H1 (cell line): ENCODE measurements around the gene SLC22A14. TPM values are rescaled to one million over a fixed set of nuclear protein-coding genes. Genes with fewer than 3 reads are reported as not detected.

Experiments used
- CTCF ChIA-PET: fragments of 300-600 bp; sonication (Branson Sonifier 250); formaldehyde crosslinking; loops from one replicate; lab custom pipeline; 2021; ENCODE audit not compliant: partially characterized antibody; lab: Charles Lee
- POLR2A ChIA-PET: fragments of 300-600 bp; sonication (Branson Sonifier 250); formaldehyde crosslinking; loops from one replicate; lab custom pipeline; 2021; ENCODE audit warnings: inconsistent platforms; ENCODE audit not compliant: partially characterized antibody; lab: Charles Lee
- DNase-seq, 2 experiments: peaks; one replicate each; pipeline versions ENCODE4 v3.0.0 to v3.0.0-alpha.2; 2010 to 2022; ENCODE audit warnings: low spot score in 2 of 2, low read depth in 1 of 2, mixed read lengths in 1 of 2
- FAIRE-seq: peaks from 2 replicates; lab custom pipeline; 2011; peaks lifted over from hg19 to GRCh38; lab: Jason Lieb, UNC
- H2AFZ ChIP-seq: 2 replicates; pipeline ENCODE4 v1.8.1; 2012; ENCODE audit warnings: low read length, inconsistent platforms
- H2AK5ac ChIP-seq: 2 replicates; pipeline ENCODE4 v1.6.1; 2013; ENCODE audit warnings: low read depth, low read length
- H2BK120ac ChIP-seq: replicated peaks from 2 replicates; pipeline ENCODE3; 2013; ENCODE audit warnings: low read depth, low read length, inconsistent platforms
- H2BK12ac ChIP-seq: 2 replicates; pipeline ENCODE4 v1.6.1; 2013; ENCODE audit warnings: low read depth, low read length
- H2BK15ac ChIP-seq: 2 replicates; pipeline ENCODE4 v1.6.1; 2013; ENCODE audit warnings: low read length
- H2BK20ac ChIP-seq: 2 replicates; pipeline ENCODE4 v1.6.1; 2013; ENCODE audit warnings: low read length
- H2BK5ac ChIP-seq: 2 replicates; pipeline ENCODE4 v1.6.1; 2013; ENCODE audit warnings: low read depth, low read length
- H3K14ac ChIP-seq: 2 replicates; pipeline ENCODE4 v1.6.1; 2013; ENCODE audit warnings: inconsistent platforms; ENCODE audit not compliant: insufficient read length
- H3K18ac ChIP-seq: 2 replicates; pipeline ENCODE4 v1.6.1; 2013; ENCODE audit warnings: low read length; ENCODE audit errors: extremely low read depth
- H3K23ac ChIP-seq: 2 replicates; pipeline ENCODE4 v1.6.1; 2013; ENCODE audit warnings: inconsistent platforms; ENCODE audit not compliant: insufficient read length
- H3K23me2 ChIP-seq: 2 replicates; pipeline ENCODE4 v1.6.1; 2013; ENCODE audit warnings: low read depth, low read length
- H3K27ac ChIP-seq: 2 replicates; pipeline ENCODE4 v1.6.1; 2011; ENCODE audit warnings: low read depth, low read length, inconsistent platforms
- H3K27me3 ChIP-seq, 4 experiments: replicated peaks in 1 of 4; 1 replicate in 1 of 4; 2 replicates in 3 of 4; pipeline versions ENCODE4 v1.6.1 to v1.8.1; 2011 to 2013; ENCODE audit warnings: low read length in 3 of 4, mild to moderate bottlenecking in 3 of 4, inconsistent platforms in 2 of 4, mixed read lengths in 2 of 4, moderate library complexity in 1 of 4; ENCODE audit not compliant: control insufficient read depth in 3 of 4, insufficient read depth in 3 of 4; ENCODE audit errors: extremely low read depth in 1 of 4
- H3K36me3 ChIP-seq, 4 experiments: 2 replicates each; pipeline versions ENCODE4 v1.6.1 to v1.8.1; 2011 to 2013; ENCODE audit warnings: mild to moderate bottlenecking in 4 of 4, low read length in 3 of 4, moderate library complexity in 2 of 4, control low read depth in 1 of 4, inconsistent platforms in 1 of 4; ENCODE audit not compliant: insufficient read depth in 4 of 4, control insufficient read depth in 2 of 4
- H3K4ac ChIP-seq: replicated peaks from 2 replicates; pipeline ENCODE3; 2013; ENCODE audit warnings: low read length, low read depth, mixed read lengths, inconsistent platforms; ENCODE audit not compliant: insufficient read length
- H3K4me1 ChIP-seq, 4 experiments: replicated peaks in 1 of 4; 1 replicate in 1 of 4; 2 replicates in 3 of 4; pipeline versions ENCODE4 v1.6.1 to v1.8.1; 2011 to 2013; ENCODE audit warnings: low read length in 3 of 4, inconsistent platforms in 2 of 4, mixed read lengths in 1 of 4; ENCODE audit not compliant: insufficient read depth in 4 of 4, control insufficient read depth in 3 of 4
- H3K4me2 ChIP-seq, 2 experiments: 2 replicates each; pipeline versions ENCODE4 v1.6.1 to v1.8.1; 2011 to 2013; ENCODE audit warnings: low read depth in 2 of 2, low read length in 2 of 2, control low read depth in 1 of 2, inconsistent platforms in 1 of 2, mild to moderate bottlenecking in 1 of 2; ENCODE audit not compliant: insufficient read depth in 1 of 2
- H3K4me3 ChIP-seq, 4 experiments: fragments of 200-600, 300-600 bp in 1 of 4; sonication (generic), shearing (Covaris generic), sonication (Bioruptor Twin) in 1 of 4; 2 replicates each; pipeline versions ENCODE4 v1.5.1 to v1.8.1; 2011 to 2016; ENCODE audit warnings: low read length in 4 of 4, low read depth in 3 of 4, control low read depth in 2 of 4, inconsistent platforms in 2 of 4, mild to moderate bottlenecking in 2 of 4, mixed read lengths in 1 of 4, moderate library complexity in 1 of 4; ENCODE audit not compliant: insufficient read depth in 2 of 4; ENCODE audit errors: extremely low read depth in 1 of 4
- H3K56ac ChIP-seq: replicated peaks from 2 replicates; pipeline ENCODE3; 2013; ENCODE audit warnings: low read depth, mild to moderate bottlenecking, mixed read lengths, low read length, inconsistent platforms; ENCODE audit not compliant: insufficient read length
- H3K79me1 ChIP-seq: 2 replicates; pipeline ENCODE4 v1.6.1; 2013; ENCODE audit warnings: low read depth, low read length, control low read depth
- H3K79me2 ChIP-seq, 2 experiments: 2 replicates each; pipeline versions ENCODE4 v1.6.1 to v1.8.1; 2012 to 2013; ENCODE audit warnings: low read length in 2 of 2, mild to moderate bottlenecking in 2 of 2, inconsistent platforms in 1 of 2; ENCODE audit not compliant: insufficient read depth in 2 of 2, control insufficient read depth in 1 of 2
- H3K9ac ChIP-seq, 4 experiments: replicated peaks in 1 of 4; 1 replicate in 1 of 4; 2 replicates in 3 of 4; pipeline versions ENCODE4 v1.6.1 to v1.8.1; 2011 to 2013; ENCODE audit warnings: low read depth in 3 of 4, low read length in 3 of 4, control low read depth in 2 of 4, mild to moderate bottlenecking in 2 of 4, moderate library complexity in 2 of 4, inconsistent platforms in 1 of 4; ENCODE audit errors: extremely low read depth in 1 of 4
- H3K9me3 ChIP-seq, 2 experiments: 2 replicates each; pipeline versions ENCODE4 v1.6.1 to v1.8.1; 2012 to 2013; ENCODE audit warnings: mild to moderate bottlenecking in 2 of 2, moderate library complexity in 2 of 2, control low read depth in 1 of 2, inconsistent platforms in 1 of 2, low read depth in 1 of 2, low read length in 1 of 2, mixed read lengths in 1 of 2; ENCODE audit not compliant: insufficient read depth in 2 of 2
- H4K20me1 ChIP-seq, 2 experiments: replicated peaks in 1 of 2; 2 replicates each; pipeline versions ENCODE3 to v1.8.1; 2011 to 2013; ENCODE audit warnings: inconsistent platforms in 2 of 2, low read length in 2 of 2, mild to moderate bottlenecking in 1 of 2; ENCODE audit not compliant: insufficient read depth in 2 of 2, control insufficient read depth in 1 of 2
- H4K5ac ChIP-seq: 2 replicates; pipeline ENCODE4 v1.6.1; 2013; ENCODE audit warnings: low read length, low read depth, mixed read lengths, inconsistent platforms; ENCODE audit not compliant: insufficient read length
- H4K8ac ChIP-seq: 2 replicates; pipeline ENCODE4 v1.8.0; 2013; ENCODE audit warnings: mild to moderate bottlenecking, moderate library complexity, low read length, inconsistent platforms; ENCODE audit not compliant: insufficient read depth; ENCODE audit errors: extremely low read depth
- H4K91ac ChIP-seq: replicated peaks from 2 replicates; pipeline ENCODE3; 2013; ENCODE audit warnings: low read length, mixed read lengths, inconsistent platforms; ENCODE audit not compliant: insufficient read length
- ATF2 ChIP-seq: IDR thresholded peaks from 2 replicates; pipeline ENCODE4 v1.6.1; 2012; ENCODE audit warnings: low read length, inconsistent platforms
- BACH1 ChIP-seq: IDR thresholded peaks from 2 replicates; pipeline ENCODE4 v1.6.1; 2012; ENCODE audit warnings: low read length, improper control_type of control experiment
- BCL11A ChIP-seq, 2 experiments: IDR thresholded peaks; one replicate each; pipeline ENCODE4 v1.6.1; 2011; ENCODE audit warnings: low read depth in 2 of 2, low read length in 2 of 2, mild to moderate bottlenecking in 2 of 2
- CHD2 ChIP-seq: IDR thresholded peaks from 2 replicates; pipeline ENCODE4 v1.6.1; 2012; ENCODE audit warnings: low read length, improper control_type of control experiment
- CREB1 ChIP-seq: IDR thresholded peaks from 2 replicates; pipeline ENCODE4 v1.6.1; 2012; ENCODE audit warnings: inconsistent platforms
- EGR1 ChIP-seq: IDR thresholded peaks from 2 replicates; pipeline ENCODE4 v1.6.1; 2011; ENCODE audit warnings: low read depth, low read length, borderline replicate concordance
- NRF1 ChIP-seq: IDR thresholded peaks from 2 replicates; pipeline ENCODE4 v1.6.1; 2011; ENCODE audit warnings: mild to moderate bottlenecking, low read depth, low read length, improper control_type of control experiment
- PHF8 ChIP-seq: fragments of 200-600 bp; sonication (generic); conservative IDR thresholded peaks from 2 replicates; pipeline ENCODE4 v1.7.1; 2012; ENCODE audit warnings: low read depth, mild to moderate bottlenecking, inconsistent platforms, low read length, moderate library complexity
- SP2 ChIP-seq: IDR thresholded peaks from 2 replicates; pipeline ENCODE4 v1.6.1; 2012; ENCODE audit warnings: mild to moderate bottlenecking, low read length, inconsistent platforms
- SUZ12 ChIP-seq: fragments of 200-600 bp; sonication (generic); IDR thresholded peaks from 2 replicates; pipeline ENCODE4 v1.6.1; 2012; ENCODE audit warnings: mild to moderate bottlenecking, inconsistent platforms, low read length, moderate library complexity, mixed read lengths
- TAF7 ChIP-seq: optimal IDR thresholded peaks from 2 replicates; pipeline ENCODE3; 2011; ENCODE audit warnings: low read depth, mild to moderate bottlenecking, inconsistent platforms, low read length, moderate library complexity, borderline replicate concordance
- YY1 ChIP-seq: IDR thresholded peaks from 2 replicates; pipeline ENCODE4 v1.6.1; 2011; ENCODE audit warnings: low read depth, mild to moderate bottlenecking, low read length
- ZNF274 ChIP-seq: IDR thresholded peaks from 2 replicates; pipeline ENCODE4 v1.7.0; 2012; ENCODE audit warnings: low read length, borderline replicate concordance; ENCODE audit errors: extremely low read depth
- WGBS, 2 experiments: shearing (Covaris generic) in 1 of 2; methylation state at CpG; one replicate each; pipeline versions ENCODE4 v1.1.6 to v1.1.7; 2013 to 2015; ENCODE audit warnings: low lambda C conversion rate in 2 of 2, mixed read lengths in 2 of 2, inconsistent platforms in 1 of 2, low coverage in 1 of 2, missing lambda C conversion rate in 1 of 2; ENCODE audit not compliant: insufficient replicate concordance in 2 of 2, insufficient coverage in 1 of 2, insufficient read length in 1 of 2; ENCODE audit errors: extremely low coverage in 1 of 2, missing lambda C conversion rate in 1 of 2; 5-methylcytosine and 5-hydroxymethylcytosine counted together
- polyA plus RNA-seq, 7 experiments: library from polyadenylated mRNA; depleted of rRNA in 3 of 7; stranded (reverse) in 5 of 7; unstranded in 2 of 7; fragments of >200 nt in 5 of 7; fragments of 200-250 nt in 2 of 7; gene quantifications; 1 replicate in 5 of 7; 2 replicates in 1 of 7; 4 replicates in 1 of 7; pipeline versions ENCODE4 v1.2.1 to v1.2.3, GENCODE V29; 2011 to 2013; ENCODE audit warnings: missing spikeins in 2 of 7, mixed read lengths in 2 of 7
- total RNA-seq: library from RNA; stranded (reverse); fragmentation: NEBNext Ultra II Directional; extraction: Animal tissue kit (Norgen Biotek cat#: 25700); gene quantifications from 2 replicates; pipeline ENCODE4 v1.2.1, GENCODE V29; 2021

The SLC22A14 gene
- total and polyA plus RNA-seq, 2 of the 8 experiments (the other 6 are each of a cell fraction or from before 2014, with no cell fraction given): 0.03 TPM; not detected in 1

GRCh38 chr3:38264353-38264771, 17.7 kb upstream of the SLC22A14 start:
- H3K56ac ChIP-seq: no peak overlapping the region
- DNase-seq (no peak), FAIRE-seq (no peak)
- no peak overlapping the region for H4K91ac ChIP-seq
- H2BK5ac ChIP-seq: 0 out of 2 replicates have a peak overlapping the region, but pooled peaks have one; percentile 44
- H3K4me3 ChIP-seq: no peak overlapping the region
- H3K4me2 ChIP-seq: no peak overlapping the region
- H3K27me3 ChIP-seq: no peaks in the 10 kb centered on the region; a peak in 1 of 7 replicates
- H4K20me1 ChIP-seq: no peaks in the 10 kb centered on the region
- H3K23me2 ChIP-seq: 0 out of 2 replicates have a peak, but pooled peaks cover 3% of the 10 kb centered on the region
- no peak overlapping the region for H2AFZ ChIP-seq
- H4K8ac ChIP-seq: no peak overlapping the region; the same call in 1 of the 2 replicates
- CTCF ChIA-PET: interaction anchor here (1.0 to 1.5 kb wide), 4 partner anchors 17 to 261 kb away, joined by 3 read pairs; partner anchors contain the start of gene SLC22A14
- no peak overlapping the region for H2AK5ac ChIP-seq
- no peaks in the 10 kb centered on the region for H3K36me3 ChIP-seq
- no peaks in the 10 kb centered on the region for H3K79me2 ChIP-seq
- no peak overlapping the region; a peak in 2 of 7 replicates for H3K9ac ChIP-seq
- H3K4ac ChIP-seq: no peak overlapping the region
- H3K23ac ChIP-seq: no peak overlapping the region
- no peak overlapping the region for H2BK20ac ChIP-seq
- H3K4me1 ChIP-seq: peaks cover 0 to 10% (median 3%) of the 10 kb centered on the region in 4 experiments; a peak in 3 of 7 replicates
- H3K18ac ChIP-seq: no peak overlapping the region
- H4K5ac ChIP-seq: no peak overlapping the region
- POLR2A ChIA-PET: interaction anchor here (0.6 to 1.2 kb wide), 2 partner anchors 15 to 19 kb away, joined by 3 read pairs; no protein-coding TSS in a partner anchor
- H3K14ac ChIP-seq: no peak overlapping the region
- H3K79me1 ChIP-seq: no peaks in the 10 kb centered on the region
- no peaks in the 10 kb centered on the region for H3K9me3 ChIP-seq
- no peak overlapping the region for H3K27ac ChIP-seq
- H2BK15ac ChIP-seq: no peak overlapping the region
- 0% methylated on average over 1 of the region's 1 CpG; no CpG with 5 or more reads in 1 of the 2 experiments for WGBS, 2 experiments
- no peak overlapping the region for H2BK120ac ChIP-seq
- H2BK12ac ChIP-seq: no peak overlapping the region
- no peak for TF ChIP-seq EGR1
- no peak for TF ChIP-seq YY1
- no peak for TF ChIP-seq SUZ12
- TF ChIP-seq NRF1: no peak
- TF ChIP-seq TAF7: no peak
- TF ChIP-seq PHF8: no peak
- TF ChIP-seq ZNF274: no peak
- no peak for TF ChIP-seq CREB1
- TF ChIP-seq ATF2: no peak
- no peak for TF ChIP-seq SP2
- TF ChIP-seq CHD2: no peak
- TF ChIP-seq BCL11A (IDR thresholded peaks at IDR 0.05; ENCODE audit: low read depth in 2 of 2, low read length in 2 of 2): no peak
- TF ChIP-seq BACH1: no peak
